ENCODE data around the gene RAP1GAP.

The RAP1GAP gene

DNA sequence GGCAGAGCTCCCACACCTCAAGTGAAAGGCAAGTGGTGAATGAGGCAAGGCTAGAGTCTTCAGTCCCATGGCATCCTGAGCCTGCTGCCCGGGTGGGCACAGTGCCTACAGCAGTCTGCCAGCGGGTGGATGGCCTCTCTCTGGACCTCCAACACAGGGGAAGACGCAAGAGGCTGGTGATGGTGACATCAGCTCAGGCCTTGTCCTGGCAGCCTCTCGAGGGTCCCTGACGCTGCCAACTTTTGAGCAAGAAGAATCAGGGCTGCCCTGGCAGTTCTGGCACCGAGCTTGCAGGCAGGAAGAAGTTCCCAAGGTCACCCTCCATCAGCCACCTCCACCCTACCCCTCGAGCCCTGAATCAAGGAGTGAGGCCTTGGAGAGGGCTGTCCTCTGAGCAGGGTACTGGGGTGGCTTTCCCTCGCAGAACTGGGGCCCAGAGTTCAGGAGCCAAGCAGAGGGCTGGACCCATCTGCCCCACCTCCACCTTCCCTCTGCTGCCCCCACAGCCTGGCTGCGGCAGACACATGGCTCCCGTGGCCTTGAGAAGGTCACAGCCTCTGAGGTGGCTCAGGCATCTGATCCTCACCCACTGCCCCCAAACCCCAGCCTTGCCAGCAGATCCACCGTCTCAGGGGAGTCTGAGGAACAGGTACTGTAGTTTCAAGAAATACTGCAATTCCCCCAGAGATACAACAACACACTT lies 5.8 kb downstream of the RAP1GAP start:
- in situ Hi-C loops (cut with MboI; ENCODE audit: low sequenced_read_pairs) = no loop called here

DNA sequence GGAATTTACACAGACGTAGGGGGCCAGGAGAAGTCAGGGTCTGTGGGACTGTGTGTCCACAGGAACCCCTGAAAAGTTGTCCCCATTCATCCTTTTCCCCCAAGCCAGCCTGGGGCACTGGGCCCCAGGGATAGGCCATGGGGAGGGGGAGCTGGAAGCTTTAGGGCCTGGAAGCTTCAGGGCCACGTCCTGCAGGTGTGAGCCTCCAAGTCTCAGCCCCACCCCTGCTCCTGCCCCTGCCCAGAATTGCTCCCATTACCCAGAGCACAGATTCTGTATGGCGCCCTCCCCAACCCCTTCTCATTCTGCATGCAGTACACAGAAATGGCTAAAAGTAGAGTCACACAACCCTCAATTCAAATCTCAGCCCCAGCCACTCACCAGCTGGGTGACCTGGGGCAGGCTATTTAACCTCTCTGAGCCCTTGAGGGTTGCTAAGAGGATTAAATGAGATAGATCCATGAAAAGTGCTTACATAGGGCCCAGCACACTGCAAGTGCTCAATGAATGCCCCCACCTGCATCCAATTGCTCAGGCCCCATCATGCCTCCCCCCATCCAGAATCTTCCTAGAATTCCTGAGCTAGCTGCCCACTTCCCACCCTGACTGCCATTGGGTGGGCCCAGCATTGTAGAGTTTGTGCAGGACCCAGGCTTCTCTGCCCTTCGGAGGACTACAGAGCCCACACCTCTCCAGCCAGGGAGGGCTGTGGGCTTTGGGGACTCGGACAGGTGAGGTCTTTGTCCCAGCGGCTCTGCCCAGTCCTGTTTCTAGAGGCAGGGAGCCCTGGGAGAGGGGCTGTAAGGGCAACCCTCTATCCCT lies 6.5 kb downstream of the RAP1GAP start:
- in situ Hi-C loops (cut with MboI; ENCODE audit: low sequenced_read_pairs) = no loop called here

DNA sequence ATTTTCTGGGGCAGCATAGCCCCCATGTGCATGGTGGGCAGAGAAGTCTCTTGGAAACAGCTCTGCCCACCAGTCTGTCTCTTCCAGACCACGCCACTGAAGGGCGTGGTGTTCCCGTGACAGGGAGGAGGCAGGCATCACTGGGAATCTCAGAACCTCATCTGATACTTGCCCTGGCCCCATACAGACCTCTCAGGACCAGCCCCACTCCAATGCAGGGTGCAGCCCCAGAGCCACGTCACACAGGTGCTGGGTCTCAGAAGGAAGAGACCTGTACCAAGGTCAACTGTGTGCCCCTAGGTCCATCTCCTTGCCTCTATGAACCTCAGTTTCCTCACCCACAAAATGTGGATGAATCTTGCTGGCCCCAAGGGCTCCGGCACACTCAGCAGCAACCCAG lies 7.3 kb downstream of the RAP1GAP start:
- in situ Hi-C loops (cut with MboI; ENCODE audit: low sequenced_read_pairs) = no loop called here

DNA sequence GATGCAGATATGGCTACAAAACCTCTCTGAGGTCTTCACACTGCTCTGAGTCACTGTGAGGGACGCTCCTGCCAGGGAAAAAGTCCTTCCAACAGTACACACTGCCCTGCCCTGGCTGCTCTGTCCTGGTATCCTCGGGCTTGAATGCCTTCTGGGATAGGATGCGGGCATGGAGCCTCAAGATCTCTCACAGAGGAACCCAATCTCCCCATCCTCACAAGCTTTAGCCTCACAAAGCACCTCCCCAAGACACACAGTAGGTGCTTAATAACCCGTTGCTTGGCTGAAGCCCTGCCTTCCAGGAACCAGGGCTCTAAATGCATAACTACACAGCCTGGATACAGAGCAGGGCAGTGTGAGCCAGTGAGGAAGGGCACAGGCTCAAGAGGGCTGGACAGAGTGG lies 9.2 kb downstream of the RAP1GAP start:
- in situ Hi-C loops (cut with MboI; ENCODE audit: low sequenced_read_pairs) = no loop called here

DNA sequence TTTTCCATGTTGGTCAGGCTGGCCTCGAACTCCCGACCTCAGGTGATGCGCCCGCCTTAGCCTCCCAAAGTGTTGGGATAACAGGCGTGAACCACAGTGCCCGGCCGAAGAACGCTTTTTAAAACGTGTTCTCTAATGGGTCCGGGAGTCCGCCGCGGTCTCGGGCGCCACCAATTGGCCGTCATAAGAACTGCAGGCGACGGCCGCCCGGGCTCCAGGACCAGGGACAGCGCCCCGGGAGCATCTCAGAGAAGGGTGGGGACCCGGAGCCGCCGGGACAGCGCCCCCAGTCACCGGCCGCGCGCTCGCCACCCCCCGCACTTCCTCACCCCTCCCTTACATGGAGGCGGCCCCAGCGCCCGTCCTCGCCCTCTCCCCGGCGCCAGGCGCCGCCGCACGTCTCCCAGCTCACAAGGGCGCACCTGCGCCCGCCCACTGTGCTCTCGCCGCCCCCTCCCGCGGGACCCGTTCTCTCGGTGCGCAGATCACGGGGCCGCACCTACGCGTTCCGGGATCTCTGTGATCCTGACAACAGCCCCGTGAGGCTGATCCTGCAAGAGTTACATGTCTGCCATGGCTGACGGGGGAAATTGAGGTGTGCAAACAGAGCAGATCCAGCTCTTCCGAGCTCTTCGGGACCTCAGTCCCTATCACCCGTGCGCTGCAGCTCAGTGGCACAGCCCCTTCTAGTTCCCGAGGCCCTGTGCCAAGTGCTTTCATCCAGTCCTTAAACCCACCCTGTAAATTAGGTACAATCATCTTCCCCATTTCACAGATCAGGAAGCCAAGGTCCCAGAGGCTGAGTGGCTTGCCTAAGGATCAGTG lies 9.8 kb downstream of the RAP1GAP start:
- in situ Hi-C loops (cut with MboI; ENCODE audit: low sequenced_read_pairs) = no loop called here

- in situ Hi-C loops (cut with MboI; ENCODE audit: low sequenced_read_pairs) = no loop called here
Measured at GRCh38 chr1:21657456-21658190, 11.5 kb downstream of the RAP1GAP start.

GRCh38 chr1:21655748-21656147 lies 13.4 kb downstream of the RAP1GAP start:
- in situ Hi-C loops (cut with MboI; ENCODE audit: low sequenced_read_pairs) = no loop called here

- in situ Hi-C loops (cut with MboI; ENCODE audit: low sequenced_read_pairs) = no loop called here
Measured at GRCh38 chr1:21655259-21655658, 13.9 kb downstream of the RAP1GAP start.

DNA sequence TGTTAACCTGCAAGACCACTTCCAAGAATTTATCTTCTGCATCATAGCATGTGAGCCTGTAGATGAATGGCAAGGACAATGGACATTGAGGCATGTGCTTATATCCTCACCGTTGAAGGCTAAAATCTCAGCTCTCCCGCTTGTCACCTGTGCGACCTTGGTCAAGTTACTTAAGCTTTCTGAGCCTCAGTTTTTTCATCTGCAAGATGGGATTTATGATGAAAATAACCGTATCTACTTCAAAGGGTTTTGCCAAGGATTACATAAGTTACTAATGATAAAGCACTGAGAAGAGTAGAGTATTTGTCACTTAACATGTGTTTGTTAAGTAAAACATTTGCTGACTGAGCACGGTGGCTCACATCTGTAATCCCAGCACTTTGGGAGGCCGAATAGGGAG lies 14.9 kb downstream of the RAP1GAP start:
- in situ Hi-C loops (cut with MboI; ENCODE audit: low sequenced_read_pairs) = no loop called here

GRCh38 chr1:21653744-21654100 lies 15.4 kb downstream of the RAP1GAP start:
- in situ Hi-C loops (cut with MboI; ENCODE audit: low sequenced_read_pairs) = no loop called here

GRCh38 chr1:21652937-21653743 lies 16.0 kb downstream of the RAP1GAP start:
- in situ Hi-C loops (cut with MboI; ENCODE audit: low sequenced_read_pairs) = no loop called here

DNA sequence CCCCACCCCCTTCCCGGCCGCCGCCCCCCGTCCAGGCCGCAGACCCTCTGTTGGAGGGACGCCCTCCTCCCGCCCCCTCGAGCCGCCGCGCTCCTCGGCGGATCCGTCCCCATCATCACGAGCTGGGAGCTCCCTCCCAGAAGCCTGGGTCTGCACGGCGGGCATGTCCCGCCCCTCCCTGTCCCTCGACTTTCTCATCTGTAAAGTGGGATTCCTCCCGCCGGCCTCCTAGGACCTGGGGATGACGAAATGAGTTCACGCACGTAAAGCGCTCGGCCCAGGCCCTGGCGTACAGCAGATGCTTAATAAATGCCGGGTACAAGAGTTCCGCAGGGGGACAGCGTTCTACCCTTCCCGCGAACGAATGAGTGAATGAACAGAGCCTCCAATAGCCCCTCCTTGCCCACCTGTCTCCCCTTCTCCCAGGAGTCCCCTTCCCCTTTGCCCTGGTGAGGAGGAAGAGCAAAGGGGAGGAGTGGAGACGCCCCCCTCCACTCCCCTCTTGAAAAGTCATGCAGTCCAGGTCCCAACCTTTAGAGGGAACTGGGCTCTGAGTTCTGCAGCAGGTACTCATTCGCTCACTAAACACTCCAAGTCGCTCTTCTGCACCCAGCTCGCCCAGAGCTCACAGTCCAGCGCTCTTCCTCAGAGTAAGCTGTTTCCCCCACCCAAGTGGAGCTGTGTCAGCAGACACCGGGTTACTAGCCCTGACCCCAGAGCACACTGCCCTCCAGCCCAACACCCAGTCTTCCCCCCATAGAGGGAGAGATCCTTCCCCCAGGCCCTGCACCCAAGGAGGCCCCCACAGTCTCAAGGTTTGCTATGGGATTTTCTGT lies 16.8 kb downstream of the RAP1GAP start:
- in situ Hi-C loops (cut with MboI; ENCODE audit: low sequenced_read_pairs) = no loop called here

- in situ Hi-C loops (cut with MboI; ENCODE audit: low sequenced_read_pairs) = no loop called here
Measured at GRCh38 chr1:21651214-21652042, 17.7 kb downstream of the RAP1GAP start.

- in situ Hi-C loops (cut with MboI; ENCODE audit: low sequenced_read_pairs) = no loop called here
Measured at GRCh38 chr1:21650400-21650799, 18.8 kb downstream of the RAP1GAP start.

DNA sequence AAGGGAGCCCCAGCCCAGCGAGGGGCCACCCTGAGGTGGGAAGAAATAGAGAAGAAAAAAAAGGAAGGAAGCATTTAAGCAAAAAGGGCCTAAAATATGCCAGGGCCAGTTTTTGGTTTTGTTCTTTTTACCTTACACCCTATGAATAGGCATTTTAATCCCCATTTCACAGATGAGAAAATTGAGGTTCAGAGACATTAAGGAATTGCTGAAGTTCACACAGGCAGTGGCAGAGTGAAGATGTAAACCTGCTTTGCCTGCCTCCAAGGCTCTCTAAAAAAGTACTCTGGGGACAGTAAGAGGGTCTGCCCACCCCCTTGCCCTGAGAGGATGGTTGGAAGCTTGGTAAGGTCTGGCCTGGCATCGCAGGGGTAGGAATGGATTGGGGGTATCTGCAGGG lies 19.8 kb downstream of the RAP1GAP start:
- in situ Hi-C loops (cut with MboI; ENCODE audit: low sequenced_read_pairs) = no loop called here

- in situ Hi-C loops (cut with MboI; ENCODE audit: low sequenced_read_pairs) = no loop called here
Measured at GRCh38 chr1:21648791-21649190, 20.4 kb downstream of the RAP1GAP start.

DNA sequence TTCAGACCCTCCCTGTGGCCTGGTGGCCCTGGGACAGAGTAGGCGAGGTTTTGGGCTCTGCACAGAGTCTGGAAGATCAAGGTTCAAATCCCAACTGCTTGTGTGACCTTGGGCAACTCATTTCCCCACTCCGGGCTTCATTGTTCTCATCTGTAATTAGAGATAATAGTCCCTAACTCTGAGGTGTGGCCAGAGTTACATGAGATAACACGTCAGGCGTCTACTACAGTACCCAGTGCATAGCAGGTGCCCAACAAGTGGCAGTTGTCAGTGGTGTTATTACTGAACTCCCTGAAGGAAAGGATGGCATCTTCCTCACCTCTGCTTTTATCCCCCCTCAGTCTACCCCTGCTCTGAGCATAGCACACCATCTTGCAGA lies 20.8 kb downstream of the RAP1GAP start:
- in situ Hi-C loops (cut with MboI; ENCODE audit: low sequenced_read_pairs) = no loop called here
